HG02938 (cell line): Measurements from ENCODE around the gene EMP2.
"Not testable (repeated sequence)": the region's sequence is repeated elsewhere in the genome, so short reads cannot be mapped to it uniquely, and the experiment has no call there.

ENCODE experiments used
- ATAC-seq: cut with Tn5 transposase; IDR thresholded peaks from one replicate; pipeline ENCODE4 v1.9.1; 2021; ENCODE audit warnings: mild to moderate bottlenecking, moderate library complexity; ENCODE audit not compliant: unreplicated experiment

Gene EMP2

DNA sequence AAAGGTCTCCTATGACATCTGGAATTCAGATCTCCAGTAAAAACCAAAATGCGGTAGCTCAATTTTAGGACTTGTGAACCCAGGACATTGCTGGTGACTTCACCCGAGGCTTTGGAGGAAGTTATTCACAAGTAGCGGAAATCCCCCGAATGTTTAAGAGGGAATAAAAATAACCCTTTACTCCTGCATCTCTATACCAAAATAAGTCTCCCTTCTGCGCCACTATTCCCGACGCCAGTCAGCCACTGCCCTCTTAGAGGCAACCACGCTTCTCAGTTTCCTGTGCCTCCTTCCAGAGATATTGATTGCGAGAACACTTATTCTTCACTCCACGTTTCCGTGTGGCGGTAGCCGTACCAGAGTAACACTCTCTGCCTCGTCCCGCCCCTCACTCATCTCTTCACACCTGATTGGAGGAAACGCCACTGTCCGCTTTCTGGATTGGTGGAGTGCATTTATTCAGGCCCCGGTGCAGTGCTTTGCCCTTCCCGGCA, 27.4 kb downstream of the EMP2 start:
- ATAC-seq: peak; percentile 86

DNA sequence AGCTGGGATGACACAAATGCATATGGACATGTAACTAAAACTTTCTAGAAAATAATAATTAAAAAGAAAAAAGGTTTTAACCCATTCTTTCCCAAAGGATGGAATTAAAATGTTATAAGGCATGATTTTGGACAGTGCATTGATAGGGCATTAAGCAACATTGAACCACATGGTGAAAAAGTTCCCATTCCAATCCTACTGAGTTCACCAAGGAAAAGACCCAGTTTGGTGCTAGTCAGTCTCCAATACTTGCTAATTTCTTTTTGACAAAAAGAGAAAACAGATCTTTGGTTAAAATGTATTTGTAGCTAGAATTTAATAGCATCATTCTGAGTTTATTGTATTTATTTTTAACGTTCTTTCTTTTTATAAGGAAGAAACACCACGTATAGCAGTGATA, 28.1 kb downstream of the EMP2 start:
- no peak for ATAC-seq

DNA sequence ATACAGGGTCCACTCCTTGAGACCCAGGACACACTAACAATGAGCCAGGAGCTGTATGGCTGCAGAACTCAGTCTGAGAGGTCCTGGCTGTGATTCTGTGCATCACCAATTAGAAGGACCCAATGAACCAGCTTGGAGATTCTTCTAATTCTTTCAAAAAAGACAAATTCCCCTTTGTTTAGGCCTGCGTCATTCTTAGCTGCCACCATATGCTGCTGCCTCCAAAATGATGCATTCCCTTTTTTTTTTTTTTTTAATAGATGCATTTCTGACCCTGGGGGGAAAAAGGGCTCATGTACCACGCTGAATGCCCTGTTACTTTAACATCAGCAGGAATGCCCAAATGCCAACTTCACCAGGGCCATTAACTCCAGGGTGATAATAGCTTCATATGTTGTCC, 28.5 kb downstream of the EMP2 start:
- no peak for ATAC-seq

DNA sequence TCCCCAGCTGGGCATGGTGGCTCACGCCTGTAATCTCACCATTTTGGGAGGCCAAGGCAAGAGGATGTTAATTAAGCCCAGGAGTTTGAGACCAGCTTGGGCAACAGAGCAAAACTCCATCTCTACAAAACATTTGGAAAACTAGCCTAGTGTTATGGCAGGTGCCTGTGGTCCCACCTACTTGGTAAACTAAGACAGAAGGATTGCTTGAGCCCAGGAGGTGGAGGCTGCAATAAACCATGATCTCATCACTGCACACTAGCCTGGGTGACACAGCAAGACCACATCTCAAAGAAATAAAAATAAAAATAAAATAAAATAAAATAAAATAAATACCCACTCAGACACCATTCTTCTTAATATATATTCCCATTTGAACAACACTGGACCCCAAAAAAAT, 32.0 kb downstream of the EMP2 start:
- ATAC-seq: no peak

DNA sequence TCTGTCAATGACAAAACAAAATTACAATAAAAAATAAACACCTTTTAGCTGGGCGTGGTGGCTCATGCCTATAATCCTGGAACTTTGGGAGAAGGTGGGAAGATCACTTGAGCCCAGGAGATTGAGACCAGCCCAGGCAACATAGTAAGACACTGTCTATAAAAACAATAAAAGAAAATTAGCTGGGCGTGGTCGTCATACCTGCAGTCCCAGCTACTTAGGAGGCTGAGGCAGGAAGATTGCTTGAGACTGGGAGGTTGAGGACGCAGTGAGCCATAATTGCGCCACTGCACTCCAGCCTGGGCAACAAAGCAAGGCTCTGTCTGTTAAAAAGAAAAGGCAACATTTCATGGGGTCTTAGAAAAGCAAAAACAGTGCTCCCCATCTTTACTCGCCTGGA, 32.7 kb downstream of the EMP2 start:
- ATAC-seq: no peak

DNA sequence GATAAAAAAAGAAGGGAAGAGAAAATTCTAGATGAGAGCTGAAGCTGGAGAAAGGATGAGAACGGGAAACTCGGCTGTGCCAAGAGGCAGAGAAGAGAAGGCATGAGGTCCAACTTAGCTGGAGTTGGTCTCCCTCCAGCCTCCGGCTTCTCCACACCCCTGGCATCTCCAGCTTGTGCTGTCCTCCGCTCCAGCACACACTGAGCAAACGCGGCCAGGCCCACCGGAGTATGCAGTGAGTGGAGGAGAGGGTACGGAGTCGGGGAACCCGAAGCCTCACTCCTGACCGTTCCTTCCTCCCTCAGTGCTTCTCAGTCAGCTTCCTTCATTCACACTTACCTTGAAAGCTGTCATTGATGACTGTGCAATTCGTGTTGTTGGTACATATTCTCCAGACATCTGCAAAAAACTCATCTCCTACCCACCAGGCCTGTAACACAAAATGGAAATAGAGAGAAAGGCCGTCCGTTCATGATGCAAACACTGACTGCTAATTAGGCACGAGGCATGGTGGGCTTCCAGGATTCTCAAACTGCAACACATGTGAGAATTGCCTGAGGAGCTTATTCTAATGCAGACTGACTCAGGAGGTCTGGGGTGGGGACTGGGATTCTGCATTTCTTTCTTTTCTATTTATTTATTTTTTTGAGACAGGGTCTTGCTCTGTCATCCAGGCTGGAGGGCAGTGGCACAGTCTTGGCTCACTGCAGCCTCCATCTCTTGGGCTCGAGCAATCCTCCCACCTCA, 37.0 kb downstream of the EMP2 start:
- no peak for ATAC-seq

DNA sequence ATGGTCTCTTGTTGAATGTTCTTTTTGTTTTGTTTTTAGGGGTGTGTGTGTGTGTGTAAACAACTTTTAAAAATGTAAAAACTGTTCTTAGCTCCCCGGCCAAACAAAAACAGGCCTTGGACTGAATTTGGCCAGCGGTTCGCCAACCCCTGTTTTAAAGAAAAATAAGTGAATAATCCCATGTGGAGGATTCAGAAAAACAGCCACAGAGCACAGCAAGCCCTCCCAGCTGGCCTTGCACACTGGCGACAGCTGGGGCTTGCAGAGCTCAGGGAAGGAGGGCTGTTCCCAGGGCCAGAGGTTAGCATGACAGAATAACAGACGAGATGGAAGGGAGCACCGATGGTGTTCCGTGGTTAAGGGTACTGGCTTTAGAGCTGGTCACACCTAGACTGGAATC, 39.0 kb downstream of the EMP2 start:
- no peak for ATAC-seq

DNA sequence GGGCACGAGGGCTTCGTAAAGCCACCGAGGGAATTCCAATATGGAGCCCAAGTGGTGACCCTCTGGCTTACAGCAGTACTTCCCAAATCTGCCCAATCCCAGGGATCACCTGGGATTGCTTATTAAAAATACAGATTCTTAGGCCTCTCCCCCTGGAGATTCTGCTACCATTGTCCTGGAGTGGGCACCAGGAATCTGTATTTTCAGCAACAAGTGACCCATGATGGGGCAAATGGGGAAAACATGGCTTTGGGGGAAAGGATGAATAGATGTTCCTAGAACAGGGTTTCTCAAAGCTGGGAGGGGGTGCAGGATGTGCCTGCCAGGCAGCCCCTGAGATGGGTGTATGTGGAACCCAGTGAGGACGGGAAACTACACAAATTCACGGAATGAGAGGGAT, 40.6 kb downstream of the EMP2 start:
- no peak for ATAC-seq

DNA sequence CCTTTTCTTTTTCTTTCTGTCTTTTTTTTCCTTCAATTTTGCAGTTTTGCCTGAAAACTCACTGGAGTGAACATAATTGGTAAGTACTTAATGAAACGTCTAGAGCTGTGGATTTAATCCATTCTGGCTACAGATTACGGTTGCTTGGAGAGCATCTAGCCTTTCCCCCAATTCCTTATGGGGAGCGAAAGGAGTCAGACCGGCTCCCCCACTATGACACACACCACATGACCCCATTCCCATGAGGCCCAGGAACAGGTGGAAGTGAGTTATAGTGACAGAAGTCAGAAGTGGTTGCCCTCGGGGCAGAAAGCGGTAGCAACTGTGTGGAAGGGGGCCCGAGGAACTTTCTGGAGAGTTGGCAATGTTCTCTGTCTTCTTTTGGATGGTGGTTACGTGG, 41.2 kb downstream of the EMP2 start:
- no peak for ATAC-seq

DNA sequence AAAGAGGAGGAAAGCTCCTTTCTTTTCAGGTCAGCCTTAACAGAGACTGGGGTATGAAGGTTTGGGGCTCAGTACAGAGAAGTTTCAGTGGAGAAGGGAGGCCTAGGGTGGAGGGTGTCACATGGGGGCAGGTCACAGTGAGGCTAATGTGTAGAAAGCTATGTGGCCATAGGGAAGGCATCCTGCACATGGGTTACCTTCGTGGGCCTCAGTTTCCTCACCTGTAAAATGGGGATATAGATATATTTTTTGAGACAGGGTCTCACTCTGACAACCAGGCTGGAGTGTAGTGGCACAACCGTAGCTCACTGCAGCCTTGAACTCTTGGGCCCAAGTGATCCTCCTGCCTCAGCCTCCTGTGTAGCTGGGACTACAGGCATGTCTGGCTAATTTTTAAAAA, 41.8 kb downstream of the EMP2 start:
- no peak for ATAC-seq

DNA sequence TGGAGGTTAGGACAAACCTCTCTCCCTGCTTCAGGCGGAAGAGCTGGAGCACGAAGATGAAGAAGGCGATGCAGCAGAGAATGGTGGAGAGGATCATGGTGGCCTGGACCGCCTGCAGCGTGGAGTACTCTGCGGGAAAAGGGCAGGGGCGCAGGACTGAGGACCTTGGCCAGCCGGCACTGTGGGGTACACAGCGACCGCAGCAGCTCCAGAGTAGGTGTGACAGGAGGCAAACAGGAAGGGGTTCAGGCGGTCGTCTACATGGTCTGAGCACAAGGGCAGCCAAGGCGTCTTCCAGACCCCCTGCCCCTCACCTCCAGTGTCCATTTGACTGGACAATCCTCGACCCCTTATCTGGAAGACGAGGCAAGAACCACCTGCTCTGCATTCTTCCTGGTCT, 42.5 kb downstream of the EMP2 start:
- no peak for ATAC-seq

DNA sequence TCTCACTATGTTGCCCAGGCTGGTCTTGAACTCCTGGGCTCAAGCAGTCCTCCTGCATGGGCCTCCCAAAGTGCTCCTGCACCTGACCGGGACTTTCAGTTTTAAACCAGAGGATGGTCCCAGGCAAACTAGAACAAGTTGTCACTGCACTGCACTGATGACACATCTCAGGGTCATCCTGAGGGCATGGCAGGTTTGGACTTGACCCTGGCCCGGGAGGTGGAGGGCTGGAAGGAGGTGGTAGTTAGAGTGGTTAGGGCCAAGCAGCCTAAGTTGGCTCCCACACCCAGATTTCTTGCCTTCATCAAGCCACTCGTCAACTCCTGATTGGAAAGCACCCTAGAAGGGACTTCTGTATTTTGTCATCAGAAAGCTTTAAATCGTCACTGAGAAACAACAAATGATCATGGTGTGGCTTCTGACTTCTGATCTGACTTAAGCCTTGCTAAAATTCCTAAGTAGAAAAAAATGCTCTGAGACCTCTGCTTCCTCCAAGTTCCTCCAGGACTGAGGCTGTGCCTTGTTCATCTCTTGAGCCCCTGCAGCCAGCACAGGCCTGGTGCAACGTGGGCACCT, 43.5 kb downstream of the EMP2 start:
- no peak for ATAC-seq

DNA sequence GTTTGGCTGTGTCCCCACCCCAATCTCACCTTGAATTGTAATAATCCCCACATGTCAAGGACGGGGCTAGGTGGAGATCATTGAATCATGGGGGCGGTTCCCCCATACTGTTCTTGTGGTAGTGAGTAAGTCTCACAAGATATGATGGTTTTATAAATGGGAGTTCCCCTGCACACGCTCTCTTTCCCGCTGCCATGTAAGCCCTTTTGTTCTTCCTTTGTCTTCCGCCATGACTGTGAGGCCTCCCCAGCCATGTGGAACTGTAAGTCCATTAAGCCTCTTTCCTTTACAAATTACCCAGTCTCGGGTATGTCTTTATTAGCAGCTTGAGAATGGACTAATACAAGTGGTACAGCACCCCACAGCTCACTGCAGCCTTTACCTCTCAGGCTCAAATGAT, 44.1 kb downstream of the EMP2 start:
- ATAC-seq: not testable (repeated sequence)

DNA sequence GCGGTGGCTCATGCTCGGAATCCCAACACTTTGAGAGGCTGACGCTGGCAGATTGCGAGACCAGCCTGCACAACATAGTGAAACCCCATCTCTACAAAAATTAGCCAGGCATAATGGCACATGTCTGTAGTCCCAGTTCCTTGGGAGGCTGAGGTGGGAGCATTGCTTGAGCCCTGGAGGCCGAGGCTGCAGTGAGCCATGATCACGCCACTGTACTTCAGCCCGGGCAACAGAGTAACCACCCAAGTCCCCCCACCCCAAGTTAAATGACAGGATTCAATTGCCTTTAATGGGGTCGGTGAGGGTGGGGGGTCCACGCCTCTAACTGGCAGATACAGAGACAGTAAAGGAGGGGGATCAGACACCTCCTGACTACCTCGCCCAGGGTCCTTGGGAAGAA, 44.9 kb downstream of the EMP2 start:
- ATAC-seq: no peak

DNA sequence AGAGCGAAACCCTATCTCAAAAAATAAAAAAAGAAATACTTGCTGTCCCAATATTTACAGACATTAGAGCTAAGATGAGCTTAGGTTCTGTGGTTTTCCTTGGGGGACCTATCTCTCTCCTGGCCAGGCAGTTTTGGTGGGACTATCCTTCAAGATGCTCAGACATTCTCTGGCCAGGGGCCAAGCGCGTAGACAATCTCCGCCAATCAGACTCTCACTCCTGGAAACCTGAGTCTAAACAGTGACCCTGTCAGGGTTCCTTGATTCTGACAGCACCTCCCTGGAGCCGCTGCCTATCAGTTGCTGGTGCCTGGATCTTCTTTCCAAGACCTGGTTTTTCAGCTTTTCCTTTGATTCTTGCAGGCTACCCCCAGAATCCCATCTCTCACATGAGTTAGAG, 45.6 kb downstream of the EMP2 start:
- no peak for ATAC-seq

DNA sequence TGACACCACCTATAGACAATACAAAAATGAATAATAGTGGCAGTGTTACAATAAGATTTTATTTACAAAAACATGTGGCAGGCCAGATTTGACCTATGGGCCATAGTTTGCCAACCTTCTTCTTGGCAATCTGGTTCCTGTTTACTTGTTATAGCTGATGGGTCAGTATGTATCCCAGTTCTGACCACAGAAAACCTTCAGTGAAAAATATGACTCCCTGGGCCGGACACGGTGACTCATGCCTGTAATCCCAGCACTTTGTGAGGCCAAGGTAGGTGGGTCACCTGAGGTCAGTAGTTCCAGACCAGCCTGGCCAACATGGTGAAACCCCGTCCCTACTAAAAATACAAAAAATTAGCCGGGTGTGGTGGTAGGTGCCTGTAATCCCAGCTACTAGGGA, 46.8 kb downstream of the EMP2 start:
- not testable (repeated sequence) for ATAC-seq

DNA sequence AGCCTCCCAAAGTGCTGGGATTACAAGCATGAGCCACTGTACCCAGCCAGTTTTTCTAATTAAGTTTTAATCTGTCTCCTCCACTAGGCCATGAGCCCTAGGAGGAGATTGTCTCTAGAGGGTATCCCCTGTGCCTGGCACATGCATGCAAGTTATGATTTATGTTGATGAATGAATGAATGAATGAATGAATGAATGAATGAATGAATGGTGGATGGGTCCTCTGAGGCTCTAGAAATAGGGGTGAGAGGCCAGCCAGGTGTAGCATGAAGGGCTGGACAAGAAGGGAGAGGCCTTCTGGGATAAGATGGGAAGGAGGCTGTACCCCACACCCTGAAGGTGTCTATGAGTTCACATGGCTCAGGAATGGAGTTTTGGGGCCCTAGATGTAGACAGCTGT, 48.8 kb downstream of the EMP2 start:
- no peak for ATAC-seq

DNA sequence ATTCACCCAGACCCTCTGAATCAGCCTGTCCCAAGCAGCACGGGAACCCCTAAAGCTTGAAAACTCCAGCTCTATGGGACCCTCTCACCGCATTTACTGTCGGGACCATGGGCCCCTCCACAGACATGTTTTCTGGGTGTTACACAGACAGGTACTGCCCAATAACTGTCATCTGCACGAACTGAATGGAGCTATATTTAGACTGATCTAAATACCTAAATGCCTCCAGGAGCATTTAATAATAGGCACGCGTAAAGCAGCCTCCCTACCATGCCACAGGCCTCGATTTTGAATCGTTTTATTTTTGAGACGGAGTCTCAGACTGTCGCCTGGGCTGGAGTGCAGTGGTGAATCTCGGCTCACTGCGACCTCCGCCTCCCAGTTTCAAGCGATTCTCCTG, 49.7 kb downstream of the EMP2 start:
- no peak for ATAC-seq

DNA sequence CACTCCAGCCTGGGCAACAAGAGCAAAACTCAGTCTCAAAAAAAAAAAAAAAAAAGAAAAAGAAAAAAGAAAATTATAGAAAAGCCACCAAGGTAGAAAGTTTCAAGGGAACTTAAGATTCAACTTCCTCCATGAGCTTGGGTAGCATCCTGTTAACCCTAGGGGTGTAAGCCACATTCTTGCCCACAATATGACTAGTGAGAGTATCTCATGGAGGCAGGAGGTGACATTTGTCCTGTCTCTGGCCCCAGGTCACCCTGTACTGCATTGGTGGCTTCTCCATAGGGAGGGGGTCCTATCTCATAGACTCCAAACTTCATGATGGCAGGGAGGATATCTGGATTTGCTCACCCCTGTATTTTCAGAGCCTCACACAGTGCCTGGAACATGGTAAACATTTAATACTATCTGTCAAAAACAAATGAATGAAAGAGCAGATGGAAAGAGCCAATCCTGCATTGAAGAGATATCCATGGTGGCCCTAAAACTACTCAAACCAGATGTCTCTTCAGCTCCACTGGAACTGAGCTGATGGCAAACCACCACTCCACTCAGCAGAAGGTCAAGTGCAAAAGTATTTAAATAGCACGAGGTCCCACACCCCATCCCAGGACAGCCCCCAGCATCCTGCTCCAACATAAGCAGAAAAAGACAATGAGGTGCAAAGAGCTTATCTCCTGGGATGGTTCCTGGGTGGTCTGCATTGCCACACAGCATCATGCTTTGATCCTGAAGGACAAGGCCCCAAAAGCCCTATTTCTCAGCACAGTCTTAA, 50.3 kb downstream of the EMP2 start:
- ATAC-seq: no peak

DNA sequence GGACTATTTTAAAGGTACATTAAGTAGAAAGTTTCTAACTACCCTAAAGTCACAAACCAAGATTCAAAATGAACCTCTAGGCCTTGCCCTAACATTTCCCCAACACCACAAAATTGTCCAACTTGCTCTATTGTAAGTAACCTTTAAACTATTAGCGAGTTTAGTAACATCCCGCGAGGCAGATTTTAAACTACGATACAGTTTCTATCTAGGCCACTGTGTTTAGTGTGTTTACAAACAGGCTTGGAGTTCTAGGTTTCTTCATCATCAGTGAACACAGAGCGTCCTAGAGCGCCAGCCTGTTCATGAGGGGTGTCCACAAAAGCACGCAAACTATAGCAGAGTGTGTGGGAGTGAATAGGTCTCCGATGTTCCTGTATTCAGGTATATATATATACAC, 51.8 kb downstream of the EMP2 start:
- ATAC-seq: no peak

DNA sequence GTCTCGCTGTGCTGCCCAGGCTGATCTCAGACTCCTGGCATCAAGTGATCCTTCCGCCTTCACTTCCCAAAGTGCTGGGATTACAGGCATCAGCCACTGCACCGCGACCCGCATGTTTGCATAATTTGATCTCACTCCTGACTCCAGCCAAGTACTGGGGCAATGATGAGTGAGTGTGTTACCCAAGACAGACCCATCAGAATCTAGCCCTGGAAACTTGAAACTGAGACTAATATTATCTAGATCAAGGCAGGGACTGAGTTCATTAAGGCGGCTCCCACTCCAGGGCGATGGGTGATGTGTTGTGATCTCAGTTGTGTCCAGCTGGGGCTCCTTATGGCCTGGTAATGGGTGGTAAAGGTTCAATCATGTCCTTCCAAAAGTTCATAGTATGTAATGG, 53.4 kb downstream of the EMP2 start:
- no peak for ATAC-seq

DNA sequence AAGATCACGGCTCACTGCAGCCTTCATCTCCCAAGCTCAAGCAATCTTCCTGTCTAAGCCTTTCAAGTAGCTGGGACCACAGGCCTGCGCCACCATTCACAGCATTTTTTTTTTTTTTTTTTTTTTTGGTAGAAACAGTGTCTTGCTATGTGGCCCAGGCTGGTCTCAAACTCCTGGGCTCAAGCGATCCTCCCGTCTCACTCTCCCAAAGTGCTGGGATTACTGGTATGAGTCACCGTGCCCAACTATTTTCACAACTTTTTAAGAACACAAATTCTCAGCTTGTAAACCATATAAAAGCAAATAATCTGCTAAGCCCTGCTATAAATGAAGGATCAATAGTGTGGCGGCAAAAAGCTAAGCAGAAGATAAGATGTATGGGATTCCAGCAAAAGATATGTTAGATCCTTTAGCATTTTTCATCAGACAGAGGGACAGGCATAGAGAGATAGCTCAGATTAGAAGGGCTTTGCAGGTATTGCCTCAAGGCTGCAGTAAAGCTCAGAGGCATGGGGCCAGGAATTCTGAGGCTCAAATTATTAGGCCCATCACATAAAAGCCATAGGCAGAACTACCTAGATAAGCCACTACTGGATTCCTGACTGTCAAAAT, 55.1 kb downstream of the EMP2 start:
- no peak for ATAC-seq
